ENCODE measurements around the gene ELMO3. TPM values are rescaled to one million over a fixed set of nuclear protein-coding genes. Genes with fewer than 3 reads are reported as not detected.

The ELMO3 gene
- total and polyA plus RNA-seq, 2 of the 13 experiments (the other 11 are each of a cell fraction or from before 2014, with no cell fraction given): 2.6 to 4.0 TPM

DNA sequence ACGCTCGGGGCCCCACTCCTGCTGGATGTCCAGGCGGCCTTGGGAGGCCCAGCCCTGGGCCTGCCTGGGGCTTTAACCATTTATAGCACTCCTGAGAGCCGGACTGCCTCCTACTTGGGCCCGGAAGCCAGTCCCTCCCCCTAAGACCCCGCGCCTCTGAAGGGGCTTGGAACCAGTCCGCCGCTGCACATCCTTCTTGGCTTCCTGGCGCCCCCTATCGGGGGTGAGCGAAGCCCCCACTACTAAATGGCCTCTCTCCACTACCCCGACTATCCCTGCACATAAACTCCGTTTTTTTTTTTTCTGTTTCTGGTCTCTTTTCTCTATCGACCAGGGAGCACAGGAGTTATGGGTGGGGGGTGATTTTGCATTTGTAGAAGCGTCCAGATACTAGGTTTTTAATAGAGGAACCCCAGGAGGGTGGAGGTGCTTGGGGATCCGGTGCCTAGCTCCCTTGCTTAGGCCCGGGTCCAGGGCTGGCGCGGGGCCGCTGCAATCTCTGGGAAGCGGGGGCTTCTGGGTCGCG is 29.2 kb upstream of the ELMO3 start (continued):
- TF ChIP-seq ZNF350 (CRISPR knock-in tag; IDR thresholded peaks at IDR 0.05; ENCODE audit: borderline replicate concordance, low read depth) (no peak), MED1 (CRISPR knock-in tag; IDR thresholded peaks at IDR 0.05) (no peak), HNF4G (IDR thresholded peaks at IDR 0.05; ENCODE audit: borderline replicate concordance, low read depth, low read length) (no peak), HNF4G (CRISPR knock-in tag; IDR thresholded peaks at IDR 0.05; ENCODE audit: borderline replicate concordance, low read depth) (no peak), SNRNP70 (IDR thresholded peaks at IDR 0.05; ENCODE audit: low read depth, low read length) (no peak), MYC (CRISPR knock-in tag; IDR thresholded peaks at IDR 0.05; ENCODE audit: borderline replicate concordance) (no peak), CREB3 (CRISPR knock-in tag; IDR thresholded peaks at IDR 0.05) (no peak), ZSCAN29 (CRISPR knock-in tag; conservative IDR thresholded peaks at IDR 0.05) (0 out of 2 replicates have a peak, but pooled peaks have one; percentile 56), POLR2G (IDR thresholded peaks at IDR 0.05; ENCODE audit: low read depth, low read length) (no peak), DDIT3 (CRISPR knock-in tag; IDR thresholded peaks at IDR 0.05) (no peak), ZFP37 (CRISPR knock-in tag; IDR thresholded peaks at IDR 0.05; ENCODE audit: borderline replicate concordance) (no peak), SPEN (CRISPR knock-in tag; IDR thresholded peaks at IDR 0.05; ENCODE audit: low read depth) (no peak), U2AF1 (optimal IDR thresholded peaks at IDR 0.05; ENCODE audit: low read depth, low read length) (peak; percentile 34), KLF9 (CRISPR knock-in tag; IDR thresholded peaks at IDR 0.05; ENCODE audit: low read depth) (no peak; the same call in 1 of the 2 replicates), NCOA1 (CRISPR knock-in tag; IDR thresholded peaks at IDR 0.05) (no peak), CENPT (CRISPR knock-in tag; IDR thresholded peaks at IDR 0.05; ENCODE audit: low read depth) (no peak), ZNF710 (CRISPR knock-in tag; IDR thresholded peaks at IDR 0.05; ENCODE audit: borderline replicate concordance) (no peak), ZNF335 (CRISPR knock-in tag; IDR thresholded peaks at IDR 0.05) (no peak; the same call in 1 of the 2 replicates), ZNF382 (CRISPR knock-in tag; IDR thresholded peaks at IDR 0.05; ENCODE audit: borderline replicate concordance) (no peak), KLF13 (CRISPR knock-in tag; IDR thresholded peaks at IDR 0.05) (no peak), HDAC2 (CRISPR knock-in tag; IDR thresholded peaks at IDR 0.05) (0 out of 2 replicates have a peak, but pooled peaks have one; percentile 2), ZMYM3 (CRISPR knock-in tag; IDR thresholded peaks at IDR 0.05) (no peak), FOXA1 (IDR thresholded peaks at IDR 0.05) (no peak), FOXA1 (CRISPR knock-in tag; IDR thresholded peaks at IDR 0.05) (no peak)
- TF ChIP-seq, protein P1, sequence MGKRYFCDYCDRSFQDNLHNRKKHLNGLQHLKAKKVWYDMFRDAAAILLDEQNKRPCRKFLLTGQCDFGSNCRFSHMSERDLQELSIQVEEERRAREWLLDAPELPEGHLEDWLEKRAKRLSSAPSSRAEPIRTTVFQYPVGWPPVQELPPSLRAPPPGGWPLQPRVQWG (CRISPR knock-in tag; IDR thresholded peaks at IDR 0.05; ENCODE audit: borderline replicate concordance, low read depth): no peak
- TF ChIP-seq, protein P2, sequence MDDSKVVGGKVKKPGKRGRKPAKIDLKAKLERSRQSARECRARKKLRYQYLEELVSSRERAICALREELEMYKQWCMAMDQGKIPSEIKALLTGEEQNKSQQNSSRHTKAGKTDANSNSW (CRISPR knock-in tag; IDR thresholded peaks at IDR 0.05; ENCODE audit: borderline replicate concordance): no peak
- TF ChIP-seq, protein P3, sequence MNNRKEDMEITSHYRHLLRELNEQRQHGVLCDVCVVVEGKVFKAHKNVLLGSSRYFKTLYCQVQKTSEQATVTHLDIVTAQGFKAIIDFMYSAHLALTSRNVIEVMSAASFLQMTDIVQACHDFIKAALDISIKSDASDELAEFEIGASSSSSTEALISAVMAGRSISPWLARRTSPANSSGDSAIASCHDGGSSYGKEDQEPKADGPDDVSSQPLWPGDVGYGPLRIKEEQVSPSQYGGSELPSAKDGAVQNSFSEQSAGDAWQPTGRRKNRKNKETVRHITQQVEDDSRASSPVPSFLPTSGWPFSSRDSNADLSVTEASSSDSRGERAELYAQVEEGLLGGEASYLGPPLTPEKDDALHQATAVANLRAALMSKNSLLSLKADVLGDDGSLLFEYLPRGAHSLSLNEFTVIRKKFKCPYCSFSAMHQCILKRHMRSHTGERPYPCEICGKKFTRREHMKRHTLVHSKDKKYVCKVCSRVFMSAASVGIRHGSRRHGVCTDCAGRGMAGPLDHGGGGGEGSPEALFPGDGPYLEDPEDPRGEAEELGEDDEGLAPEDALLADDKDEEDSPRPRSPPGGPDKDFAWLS (CRISPR knock-in tag; IDR thresholded peaks at IDR 0.05; ENCODE audit: borderline replicate concordance): no peak

All from HepG2 (cell line).